Stimulated activated naive CD4-positive, alpha-beta T cell (primary cell): Measurements from ENCODE around the gene FAM227A.
"Not testable (repeated sequence)": the region's sequence is repeated elsewhere in the genome, so short reads cannot be mapped to it uniquely, and the experiment has no call there.

Source experiments
- DNase-seq, 6 experiments: peaks; one replicate each; lab custom pipeline; 2025; lab: John Stamatoyannopoulos, UW

The FAM227A gene

GRCh38 chr22:38611559-38611958, 44.6 kb downstream of the FAM227A start:
- DNase-seq, result no peak

GRCh38 chr22:38610234-38610633, 46.0 kb downstream of the FAM227A start:
- DNase-seq, result no peak

GRCh38 chr22:38608992-38609750, 47.0 kb downstream of the FAM227A start:
- no peak for DNase-seq

GRCh38 chr22:38607680-38608079, 48.5 kb downstream of the FAM227A start:
- DNase-seq, result no peak

GRCh38 chr22:38602166-38602565, 54.0 kb downstream of the FAM227A start:
- no peak for DNase-seq

GRCh38 chr22:38601221-38601764, 54.9 kb downstream of the FAM227A start:
- DNase-seq, result no peak

GRCh38 chr22:38599466-38599865, 56.7 kb downstream of the FAM227A start:
- no peak for DNase-seq

- DNase-seq, result not testable (repeated sequence)
Observed at GRCh38 chr22:38582923-38583322, 73.3 kb downstream of the FAM227A start.

GRCh38 chr22:38578505-38578904, 77.7 kb downstream of the FAM227A start:
- DNase-seq, result no peak

GRCh38 chr22:38572065-38572464, 84.1 kb downstream of the FAM227A start:
- peak in 3 of 6 experiments; percentile 2 to 42 (median 36) for DNase-seq

GRCh38 chr22:38570779-38571364, 85.3 kb downstream of the FAM227A start:
- peak in 5 of 6 experiments; percentile 24 to 67 (median 42) for DNase-seq

GRCh38 chr22:38569972-38570778, 86.0 kb downstream of the FAM227A start, which contains the start of gene DMC1:
Gene DMC1 (minus strand): TSS chr22:38570183. CDS start chr22:38568256, 1,927 bp downstream.
- DNase-seq, result peak; percentile 93 to 98 (median 97)

- DNase-seq, result no peak
Observed at GRCh38 chr22:38569181-38569971, 86.8 kb downstream of the FAM227A start.

- no peak for DNase-seq
Observed at GRCh38 chr22:38567531-38568285, 88.5 kb downstream of the FAM227A start.

GRCh38 chr22:38566726-38567504, 89.3 kb downstream of the FAM227A start:
- no peak for DNase-seq

- no peak for DNase-seq
Observed at GRCh38 chr22:38565441-38565840, 90.8 kb downstream of the FAM227A start.

- DNase-seq, result no peak
Observed at GRCh38 chr22:38564669-38565068, 91.5 kb downstream of the FAM227A start.

- DNase-seq, result no peak
Observed at GRCh38 chr22:38554281-38554680, 101.9 kb downstream of the FAM227A start.

- DNase-seq, result no peak
Observed at GRCh38 chr22:38549101-38549894, 106.9 kb downstream of the FAM227A start.
